Ecto neural progenitor cell (in vitro differentiated cells): ENCODE results near the gene SMAD2.

Source experiments
- DNase-seq: peaks from one replicate; pipeline ENCODE4 v3.0.0-alpha.2; 2018; ENCODE audit warnings: low spot score

Gene SMAD2

GRCh38 chr18:47895565-47896250, 34.8 kb downstream of the SMAD2 start:
- no peak for DNase-seq

- DNase-seq: no peak
Measured at GRCh38 chr18:47893939-47894699, 36.3 kb downstream of the SMAD2 start.

GRCh38 chr18:47893047-47893446, 37.4 kb downstream of the SMAD2 start:
- no peak for DNase-seq

GRCh38 chr18:47888156-47888555, 42.3 kb downstream of the SMAD2 start:
- no peak for DNase-seq

GRCh38 chr18:47887227-47887626, 43.2 kb downstream of the SMAD2 start:
- DNase-seq: no peak

GRCh38 chr18:47883771-47884413, 46.6 kb downstream of the SMAD2 start:
- DNase-seq: no peak

GRCh38 chr18:47882641-47883040, 47.8 kb downstream of the SMAD2 start:
- no peak for DNase-seq

GRCh38 chr18:47881752-47882455, 48.6 kb downstream of the SMAD2 start:
- DNase-seq: no peak

GRCh38 chr18:47881042-47881441, 49.4 kb downstream of the SMAD2 start:
- DNase-seq: no peak

- no peak for DNase-seq
Measured at GRCh38 chr18:47877892-47878291, 52.6 kb downstream of the SMAD2 start.

- DNase-seq: no peak
Measured at GRCh38 chr18:47876813-47877212, 53.6 kb downstream of the SMAD2 start.

- no peak for DNase-seq
Measured at GRCh38 chr18:47873625-47874024, 56.8 kb downstream of the SMAD2 start.

- no peak for DNase-seq
Measured at GRCh38 chr18:47872426-47872825, 58.0 kb downstream of the SMAD2 start.

GRCh38 chr18:47871288-47871687, 59.2 kb downstream of the SMAD2 start:
- DNase-seq: no peak

- no peak for DNase-seq
Measured at GRCh38 chr18:47870605-47871004, 59.9 kb downstream of the SMAD2 start.

GRCh38 chr18:47868744-47869143, 61.7 kb downstream of the SMAD2 start:
- no peak for DNase-seq

- no peak for DNase-seq
Measured at GRCh38 chr18:47865183-47865582, 65.3 kb downstream of the SMAD2 start.

- no peak for DNase-seq
Measured at GRCh38 chr18:47863041-47863440, 67.4 kb downstream of the SMAD2 start.

GRCh38 chr18:47858607-47859006, 71.9 kb downstream of the SMAD2 start:
- no peak for DNase-seq

GRCh38 chr18:47847635-47848034, 82.8 kb downstream of the SMAD2 start:
- no peak for DNase-seq

- no peak for DNase-seq
Measured at GRCh38 chr18:47846431-47846830, 84.0 kb downstream of the SMAD2 start.

GRCh38 chr18:47844828-47845498, 85.5 kb downstream of the SMAD2 start:
- no peak for DNase-seq
